ENCODE measurements around the gene PAMR1. TPM values are rescaled to one million over a fixed set of nuclear protein-coding genes. Genes with fewer than 3 reads are reported as not detected.

PAMR1 gene
- total and polyA plus RNA-seq, 12 donors = 2.7 to 13.8 (median 5.2) TPM

DNA sequence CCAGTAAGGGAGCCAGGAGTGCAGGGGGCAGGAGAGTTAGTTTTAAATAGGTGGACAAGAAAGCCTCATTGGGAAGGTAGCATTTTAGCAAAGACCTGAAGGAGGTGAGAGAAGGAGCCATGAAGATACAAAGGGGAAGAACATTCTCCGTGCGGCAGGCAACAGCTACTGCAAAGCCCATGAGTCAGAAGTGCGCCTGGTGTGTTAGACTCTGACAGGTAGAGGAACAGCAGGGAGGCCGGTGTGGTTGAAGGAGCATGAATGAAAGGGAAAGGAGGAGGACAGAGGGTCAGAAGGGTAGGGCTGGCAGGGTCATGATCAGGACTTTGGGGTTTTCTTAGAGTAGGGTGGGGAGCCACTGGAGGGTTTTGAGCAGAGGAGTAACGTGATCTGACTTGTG lies 34.5 kb upstream of the PAMR1 start:
- intact Hi-C loops (cut with DNase I) = no loop called here
- Histone ChIP-seq H3K4me3 (no peak overlapping the region), H3K4me1 (peaks cover 0 to 11% (median 0%) of the 10 kb centered on the region in 9 donors), H3K36me3 (no peaks in the 10 kb centered on the region), H3K27me3 (peaks cover 0 to 13% (median 0%) of the 10 kb centered on the region in 7 donors), H3K27ac (no peak overlapping the region), H3K9me3 (no peaks in the 10 kb centered on the region)
- 89 to 91% methylated on average over 5 of the region's 5 CpGs for WGBS, 2 donors
- TF ChIP-seq, protein P1, sequence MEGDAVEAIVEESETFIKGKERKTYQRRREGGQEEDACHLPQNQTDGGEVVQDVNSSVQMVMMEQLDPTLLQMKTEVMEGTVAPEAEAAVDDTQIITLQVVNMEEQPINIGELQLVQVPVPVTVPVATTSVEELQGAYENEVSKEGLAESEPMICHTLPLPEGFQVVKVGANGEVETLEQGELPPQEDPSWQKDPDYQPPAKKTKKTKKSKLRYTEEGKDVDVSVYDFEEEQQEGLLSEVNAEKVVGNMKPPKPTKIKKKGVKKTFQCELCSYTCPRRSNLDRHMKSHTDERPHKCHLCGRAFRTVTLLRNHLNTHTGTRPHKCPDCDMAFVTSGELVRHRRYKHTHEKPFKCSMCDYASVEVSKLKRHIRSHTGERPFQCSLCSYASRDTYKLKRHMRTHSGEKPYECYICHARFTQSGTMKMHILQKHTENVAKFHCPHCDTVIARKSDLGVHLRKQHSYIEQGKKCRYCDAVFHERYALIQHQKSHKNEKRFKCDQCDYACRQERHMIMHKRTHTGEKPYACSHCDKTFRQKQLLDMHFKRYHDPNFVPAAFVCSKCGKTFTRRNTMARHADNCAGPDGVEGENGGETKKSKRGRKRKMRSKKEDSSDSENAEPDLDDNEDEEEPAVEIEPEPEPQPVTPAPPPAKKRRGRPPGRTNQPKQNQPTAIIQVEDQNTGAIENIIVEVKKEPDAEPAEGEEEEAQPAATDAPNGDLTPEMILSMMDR (IDR thresholded peaks at IDR 0.05) = no peak
- ATAC-seq (no peak), DNase-seq (no peak)

DNA sequence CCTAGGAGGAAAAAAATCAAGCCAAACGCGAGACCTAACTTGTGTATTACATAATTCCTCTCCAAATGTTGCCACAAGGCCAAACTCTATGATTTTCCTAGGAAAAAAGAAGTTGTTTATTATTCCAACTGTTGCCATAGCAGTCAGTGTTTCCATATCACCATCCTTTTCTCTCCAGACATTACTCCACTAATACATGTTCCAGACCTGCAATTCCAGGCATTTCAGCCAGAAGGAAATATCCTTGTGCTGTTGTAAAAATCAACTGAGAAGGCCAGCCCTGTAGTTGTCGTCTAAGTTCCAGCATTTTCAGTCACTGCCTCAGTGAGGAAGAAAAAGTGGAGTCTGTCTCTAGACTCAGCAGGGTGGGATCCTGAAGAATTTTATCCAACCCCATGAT lies 33.1 kb upstream of the PAMR1 start:
- TF ChIP-seq, protein P1 (IDR thresholded peaks at IDR 0.05) = peak in 4 of 9 donors; percentile 14 to 36 (median 34)
- DNase-seq (peak in 1 of 2 donors; percentile 30), ATAC-seq (peak in 7 of 8 donors; percentile 78 to 87 (median 84))
- no peaks in the 10 kb centered on the region for H3K9me3 ChIP-seq
- H3K4me1 ChIP-seq = peaks cover 0 to 10% (median 0%) of the 10 kb centered on the region in 9 donors
- intact Hi-C loops (cut with DNase I) = no loop called here
- 45 to 49% methylated on average over 3 of the region's 3 CpGs for WGBS, 2 donors
- H3K27me3 ChIP-seq = peaks cover 0 to 13% (median 0%) of the 10 kb centered on the region in 7 donors
- H3K36me3 ChIP-seq = no peaks in the 10 kb centered on the region
- H3K4me3 ChIP-seq = no peak overlapping the region
- peak overlapping the region in 7 of 10 donors; percentile 24 to 79 (median 49) for H3K27ac ChIP-seq

DNA sequence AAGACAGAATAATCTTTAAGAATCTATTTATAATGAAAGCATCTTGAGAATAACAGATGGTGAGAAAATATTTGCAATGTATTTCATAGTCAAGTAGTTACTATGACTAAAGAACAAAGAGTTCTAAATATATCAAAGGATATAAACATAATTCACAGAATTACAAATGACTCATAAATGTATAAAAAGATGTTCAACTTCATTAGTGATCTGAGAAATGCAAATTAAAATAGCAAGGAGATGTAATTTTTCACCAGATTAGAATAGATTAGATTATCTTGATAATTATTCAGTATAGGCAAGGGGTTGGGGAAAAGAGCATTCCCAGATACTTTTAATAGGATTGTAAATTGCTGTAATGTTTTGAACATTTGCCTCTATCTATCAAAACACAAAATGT lies 30.1 kb upstream of the PAMR1 start:
- Histone ChIP-seq H3K27ac (no peak overlapping the region), H3K36me3 (no peaks in the 10 kb centered on the region), H3K27me3 (peaks cover 0 to 10% (median 3%) of the 10 kb centered on the region in 7 donors), H3K4me1 (peaks cover 0 to 10% (median 0%) of the 10 kb centered on the region in 9 donors), H3K4me3 (no peak overlapping the region), H3K9me3 (no peaks in the 10 kb centered on the region)
- intact Hi-C loops (cut with DNase I) = no loop called here
- TF ChIP-seq, protein P1 (IDR thresholded peaks at IDR 0.05) = no peak
- ATAC-seq = no peak
- DNase-seq = no peak

DNA sequence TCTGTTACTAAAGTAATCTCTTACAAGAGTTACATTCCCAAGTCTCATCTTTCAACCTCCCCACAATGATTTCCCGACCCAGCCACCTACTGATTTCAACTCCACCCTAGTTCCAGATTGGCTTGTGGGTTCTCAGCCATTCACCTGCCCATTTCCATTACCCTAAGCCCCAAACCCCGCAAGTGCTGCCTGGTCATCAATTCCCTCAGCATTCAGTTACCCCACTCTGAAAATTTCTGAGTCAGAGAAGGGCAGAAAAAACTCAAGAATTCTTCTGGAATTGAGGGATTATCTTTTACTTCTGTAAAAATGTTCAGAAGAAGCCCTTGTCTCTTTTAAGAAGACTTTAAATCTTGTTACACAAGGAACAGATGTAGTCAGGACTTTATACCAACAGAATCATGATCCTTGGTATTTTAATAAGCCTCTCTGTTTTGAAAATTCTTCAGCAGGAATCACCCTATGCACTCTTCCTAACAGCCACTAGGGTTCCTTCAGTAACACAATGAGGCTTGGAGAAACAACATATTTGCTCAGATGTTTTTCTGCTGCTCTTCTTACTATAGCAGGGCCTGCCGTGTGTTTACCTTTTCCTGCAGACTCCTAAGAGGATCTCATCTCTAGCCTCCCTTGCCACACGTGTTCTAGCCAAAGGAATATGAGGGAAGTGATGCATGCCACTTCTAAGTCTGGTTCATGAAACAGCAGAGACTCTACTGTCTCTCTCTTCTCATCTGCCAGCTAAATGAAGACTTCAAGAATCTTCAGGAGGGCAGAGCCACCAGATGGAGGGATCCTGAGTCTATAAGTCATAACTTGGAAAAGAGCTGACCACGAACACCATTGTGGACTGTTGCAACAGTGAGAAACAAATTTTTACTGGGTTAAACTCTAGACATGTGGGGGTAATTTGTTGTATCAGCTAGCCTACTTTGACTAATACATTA lies 29.3 kb upstream of the PAMR1 start:
- Histone ChIP-seq H3K4me1 (peaks cover 0 to 15% (median 2%) of the 10 kb centered on the region in 9 donors), H3K27me3 (peaks cover 0 to 9% (median 3%) of the 10 kb centered on the region in 7 donors), H3K4me3 (no peak overlapping the region), H3K9me3 (no peaks in the 10 kb centered on the region), H3K27ac (peak overlapping the region in 2 of 10 donors; percentile 20 to 26), H3K36me3 (no peaks in the 10 kb centered on the region)
- intact Hi-C loops (cut with DNase I) = no loop called here
- TF ChIP-seq, protein P1 (IDR thresholded peaks at IDR 0.05) = peak in 1 of 9 donors; percentile 7
- WGBS, 2 donors = 68 to 71% methylated on average over 5 of the region's 5 CpGs
- DNase-seq = no peak
- ATAC-seq = no peak

Data from heart right ventricle (tissue), 16 donors.